GM23338 (cell line): ENCODE measurements around the gene AP3B2. TPM values are rescaled to one million over a fixed set of nuclear protein-coding genes. Genes with fewer than 3 reads are reported as not detected.

ENCODE experiments used
- ATAC-seq: fragments of 200-7000 bp; cut with Tn5 transposase; 3 replicates; pipeline ENCODE4 v1.9.1; 2020
- DNase-seq: peaks from one replicate; pipeline ENCODE4 v3.0.0-alpha.2; 2015; ENCODE audit warnings: low spot score
- H2AFZ ChIP-seq: fragments of 200-600 bp; sonication (generic); 2 replicates; pipeline ENCODE4 v1.8.0; 2016; ENCODE audit warnings: antibody characterized with exemption, mild to moderate bottlenecking, moderate library complexity
- H3F3A ChIP-seq: fragments of 200-600 bp; sonication (generic); replicated peaks from 2 replicates; pipeline ENCODE4 v1.8.0; 2017; ENCODE audit warnings: antibody characterized with exemption, mixed run types, low read depth
- H3K27ac ChIP-seq: fragments of 200-600 bp; sonication (generic); 2 replicates; pipeline ENCODE4 v1.6.1; 2016; ENCODE audit warnings: low read depth
- H3K27me3 ChIP-seq: fragments of 200-600 bp; sonication (generic); 2 replicates; pipeline ENCODE4 v1.8.0; 2016; ENCODE audit warnings: mild to moderate bottlenecking, mixed run types, moderate library complexity; ENCODE audit not compliant: insufficient read depth
- H3K36me3 ChIP-seq: fragments of 200-600 bp; sonication (generic); 2 replicates; pipeline ENCODE4 v1.8.0; 2016; ENCODE audit warnings: mild to moderate bottlenecking; ENCODE audit not compliant: insufficient read depth
- H3K4me1 ChIP-seq: fragments of 200-600 bp; sonication (generic); 2 replicates; pipeline ENCODE4 v1.8.0; 2016; ENCODE audit warnings: mild to moderate bottlenecking, moderate library complexity; ENCODE audit not compliant: insufficient read depth
- H3K4me2 ChIP-seq: fragments of 200-600 bp; sonication (generic); 2 replicates; pipeline ENCODE4 v1.7.1; 2017; ENCODE audit warnings: mixed run types
- H3K4me3 ChIP-seq: fragments of 200-600 bp; sonication (generic); 2 replicates; pipeline ENCODE4 v1.6.1; 2016; ENCODE audit warnings: mixed run types
- H3K79me2 ChIP-seq: fragments of 200-600 bp; sonication (generic); replicated peaks from 2 replicates; pipeline ENCODE4 v1.8.0; 2017; ENCODE audit warnings: mild to moderate bottlenecking; ENCODE audit not compliant: insufficient read depth
- H3K9me2 ChIP-seq: fragments of 200-600 bp; sonication (generic); 2 replicates; pipeline ENCODE4 v1.8.0; 2017; ENCODE audit not compliant: insufficient read depth
- H4K20me1 ChIP-seq: fragments of 200-600 bp; sonication (generic); replicated peaks from 2 replicates; pipeline ENCODE4 v1.8.0; 2017; ENCODE audit warnings: mild to moderate bottlenecking; ENCODE audit not compliant: insufficient read depth
- H3K27ac Mint-ChIP-seq: 2 replicates; pipeline ENCODE4 v1.8.0; 2020; ENCODE audit warnings: inconsistent platforms, mild to moderate bottlenecking, moderate library complexity, mixed read lengths
- H3K27me3 Mint-ChIP-seq: 3 replicates; pipeline ENCODE4 v1.8.0; 2022; ENCODE audit warnings: low read depth, mild to moderate bottlenecking, moderate library complexity, mixed read lengths, inconsistent platforms; ENCODE audit not compliant: insufficient read depth, poor library complexity
- H3K36me3 Mint-ChIP-seq: 3 replicates; pipeline ENCODE4 v1.8.0; 2021; ENCODE audit warnings: low read depth, mild to moderate bottlenecking, inconsistent platforms, moderate library complexity, mixed read lengths
- H3K4me1 Mint-ChIP-seq: 3 replicates; pipeline ENCODE4 v1.8.0; 2020; ENCODE audit warnings: mild to moderate bottlenecking, inconsistent platforms, mixed read lengths
- H3K4me3 Mint-ChIP-seq: 3 replicates; pipeline ENCODE4 v1.8.0; 2021; ENCODE audit warnings: moderate library complexity, mild to moderate bottlenecking, inconsistent platforms, mixed read lengths
- H3K9me3 Mint-ChIP-seq: 3 replicates; pipeline ENCODE4 v1.8.0; 2020; ENCODE audit warnings: moderate library complexity, mild to moderate bottlenecking, inconsistent platforms, mixed read lengths
- CREB1 ChIP-seq: fragments of 250-450 bp; sonication (Bioruptor Pico); IDR thresholded peaks from 2 replicates; pipeline ENCODE4 v1.5.0; 2020; ENCODE audit warnings: low read depth, mild to moderate bottlenecking, moderate library complexity
- EZH2 ChIP-seq: fragments of 200-600 bp; sonication (generic); IDR thresholded peaks from one replicate; pipeline ENCODE4 v1.8.0; 2017; ENCODE audit warnings: antibody characterized with exemption, mild to moderate bottlenecking, low read depth; ENCODE audit not compliant: unreplicated experiment
- EZH2phosphoT487 ChIP-seq: fragments of 200-600 bp; sonication (generic); IDR thresholded peaks from one replicate; pipeline ENCODE4 v1.8.1; 2018; ENCODE audit warnings: antibody characterized with exemption; ENCODE audit not compliant: unreplicated experiment
- JUNB ChIP-seq: IDR thresholded peaks from one replicate; pipeline ENCODE4 v1.6.1; 2016; ENCODE audit warnings: antibody characterized with exemption; ENCODE audit not compliant: unreplicated experiment
- POLR2AphosphoS5 ChIP-seq: IDR thresholded peaks from 2 replicates; pipeline ENCODE4 v1.6.1; 2016; ENCODE audit warnings: antibody characterized with exemption, low read depth
- ZNF114 ChIP-seq: fragments of 250-450 bp; sonication (Bioruptor Pico); IDR thresholded peaks from 2 replicates; pipeline ENCODE4 v1.5.0; 2020; ENCODE audit warnings: mild to moderate bottlenecking, moderate library complexity
- polyA plus RNA-seq: library from polyadenylated mRNA; unstranded; fragments of >200 nt; fragmentation: Nextera tagmentation; extraction: Ambion mirVana; gene quantifications from 2 replicates; pipeline ENCODE4 v1.2.1, GENCODE V29; 2016
- total RNA-seq: library from RNA; depleted of rRNA; stranded (reverse); fragments of >200 nt; shearing (Covaris generic); gene quantifications from 2 replicates; pipeline ENCODE4 v1.2.3, GENCODE V29; 2014
- TF ChIP-seq, protein P1 (sequence below): fragments of 250-450 bp; sonication (Bioruptor Pico); IDR thresholded peaks from 2 replicates; pipeline ENCODE4 v1.5.0; 2020; ENCODE audit warnings: mild to moderate bottlenecking, moderate library complexity
- TF ChIP-seq, protein P2 (sequence below): IDR thresholded peaks from 2 replicates; pipeline ENCODE4 v1.6.1; 2016; ENCODE audit warnings: antibody characterized with exemption

Gene AP3B2
- total and polyA plus RNA-seq, 2 experiments from 2014 or later, result 9.5 to 19.2 TPM

- TF ChIP-seq, protein P1, sequence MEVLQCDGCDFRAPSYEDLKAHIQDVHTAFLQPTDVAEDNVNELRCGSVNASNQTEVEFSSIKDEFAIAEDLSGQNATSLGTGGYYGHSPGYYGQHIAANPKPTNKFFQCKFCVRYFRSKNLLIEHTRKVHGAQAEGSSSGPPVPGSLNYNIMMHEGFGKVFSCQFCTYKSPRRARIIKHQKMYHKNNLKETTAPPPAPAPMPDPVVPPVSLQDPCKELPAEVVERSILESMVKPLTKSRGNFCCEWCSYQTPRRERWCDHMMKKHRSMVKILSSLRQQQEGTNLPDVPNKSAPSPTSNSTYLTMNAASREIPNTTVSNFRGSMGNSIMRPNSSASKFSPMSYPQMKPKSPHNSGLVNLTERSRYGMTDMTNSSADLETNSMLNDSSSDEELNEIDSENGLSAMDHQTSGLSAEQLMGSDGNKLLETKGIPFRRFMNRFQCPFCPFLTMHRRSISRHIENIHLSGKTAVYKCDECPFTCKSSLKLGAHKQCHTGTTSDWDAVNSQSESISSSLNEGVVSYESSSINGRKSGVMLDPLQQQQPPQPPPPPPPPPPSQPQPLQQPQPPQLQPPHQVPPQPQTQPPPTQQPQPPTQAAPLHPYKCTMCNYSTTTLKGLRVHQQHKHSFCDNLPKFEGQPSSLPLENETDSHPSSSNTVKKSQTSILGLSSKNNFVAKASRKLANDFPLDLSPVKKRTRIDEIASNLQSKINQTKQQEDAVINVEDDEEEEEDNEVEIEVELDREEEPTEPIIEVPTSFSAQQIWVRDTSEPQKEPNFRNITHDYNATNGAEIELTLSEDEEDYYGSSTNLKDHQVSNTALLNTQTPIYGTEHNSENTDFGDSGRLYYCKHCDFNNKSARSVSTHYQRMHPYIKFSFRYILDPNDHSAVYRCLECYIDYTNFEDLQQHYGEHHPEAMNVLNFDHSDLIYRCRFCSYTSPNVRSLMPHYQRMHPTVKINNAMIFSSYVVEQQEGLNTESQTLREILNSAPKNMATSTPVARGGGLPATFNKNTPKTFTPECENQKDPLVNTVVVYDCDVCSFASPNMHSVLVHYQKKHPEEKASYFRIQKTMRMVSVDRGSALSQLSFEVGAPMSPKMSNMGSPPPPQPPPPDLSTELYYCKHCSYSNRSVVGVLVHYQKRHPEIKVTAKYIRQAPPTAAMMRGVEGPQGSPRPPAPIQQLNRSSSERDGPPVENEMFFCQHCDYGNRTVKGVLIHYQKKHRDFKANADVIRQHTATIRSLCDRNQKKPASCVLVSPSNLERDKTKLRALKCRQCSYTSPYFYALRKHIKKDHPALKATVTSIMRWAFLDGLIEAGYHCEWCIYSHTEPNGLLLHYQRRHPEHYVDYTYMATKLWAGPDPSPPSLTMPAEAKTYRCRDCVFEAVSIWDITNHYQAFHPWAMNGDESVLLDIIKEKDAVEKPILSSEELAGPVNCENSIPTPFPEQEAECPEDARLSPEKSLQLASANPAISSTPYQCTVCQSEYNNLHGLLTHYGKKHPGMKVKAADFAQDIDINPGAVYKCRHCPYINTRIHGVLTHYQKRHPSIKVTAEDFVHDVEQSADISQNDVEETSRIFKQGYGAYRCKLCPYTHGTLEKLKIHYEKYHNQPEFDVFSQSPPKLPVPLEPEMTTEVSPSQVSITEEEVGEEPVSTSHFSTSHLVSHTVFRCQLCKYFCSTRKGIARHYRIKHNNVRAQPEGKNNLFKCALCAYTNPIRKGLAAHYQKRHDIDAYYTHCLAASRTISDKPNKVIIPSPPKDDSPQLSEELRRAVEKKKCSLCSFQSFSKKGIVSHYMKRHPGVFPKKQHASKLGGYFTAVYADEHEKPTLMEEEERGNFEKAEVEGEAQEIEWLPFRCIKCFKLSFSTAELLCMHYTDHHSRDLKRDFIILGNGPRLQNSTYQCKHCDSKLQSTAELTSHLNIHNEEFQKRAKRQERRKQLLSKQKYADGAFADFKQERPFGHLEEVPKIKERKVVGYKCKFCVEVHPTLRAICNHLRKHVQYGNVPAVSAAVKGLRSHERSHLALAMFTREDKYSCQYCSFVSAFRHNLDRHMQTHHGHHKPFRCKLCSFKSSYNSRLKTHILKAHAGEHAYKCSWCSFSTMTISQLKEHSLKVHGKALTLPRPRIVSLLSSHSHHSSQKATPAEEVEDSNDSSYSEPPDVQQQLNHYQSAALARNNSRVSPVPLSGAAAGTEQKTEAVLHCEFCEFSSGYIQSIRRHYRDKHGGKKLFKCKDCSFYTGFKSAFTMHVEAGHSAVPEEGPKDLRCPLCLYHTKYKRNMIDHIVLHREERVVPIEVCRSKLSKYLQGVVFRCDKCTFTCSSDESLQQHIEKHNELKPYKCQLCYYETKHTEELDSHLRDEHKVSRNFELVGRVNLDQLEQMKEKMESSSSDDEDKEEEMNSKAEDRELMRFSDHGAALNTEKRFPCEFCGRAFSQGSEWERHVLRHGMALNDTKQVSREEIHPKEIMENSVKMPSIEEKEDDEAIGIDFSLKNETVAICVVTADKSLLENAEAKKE (CRISPR knock-in tag), result no peak
- TF ChIP-seq EZH2 (no peak), ZNF114 (no peak), POLR2AphosphoS5 (no peak), EZH2phosphoT487 (no peak), CREB1 (no peak), JUNB (no peak)
Measured at GRCh38 chr15:82655606-82656005, 54.1 kb downstream of the AP3B2 start (continued).

GRCh38 chr15:82653483-82654168 is 56.0 kb downstream of the AP3B2 start:
- Histone ChIP-seq H3K4me3 (no peak overlapping the region), H4K20me1 (no peaks in the 10 kb centered on the region), H3K9me2 (no peaks in the 10 kb centered on the region), H3F3A (peaks cover 5% of the 10 kb centered on the region; the same call in 1 of the 2 replicates), H3K4me1 (peaks cover 4% of the 10 kb centered on the region; the same call in 1 of the 2 replicates), H3K27ac (no peak overlapping the region), H3K4me2 (no peak overlapping the region), H2AFZ (no peak overlapping the region), H3K36me3 (no peaks in the 10 kb centered on the region), H3K79me2 (no peaks in the 10 kb centered on the region), H3K27me3 (peaks cover 19% of the 10 kb centered on the region)
- Mint-ChIP-seq H3K9me3 (no peaks in the 10 kb centered on the region), H3K4me1 (no peaks in the 10 kb centered on the region; the same call in 1 of the 3 replicates), H3K27me3 (peaks cover 21% of the 10 kb centered on the region), H3K36me3 (no peaks in the 10 kb centered on the region), H3K4me3 (no peak overlapping the region), H3K27ac (no peak overlapping the region)
- no peak for DNase-seq
- ATAC-seq, result no peak
- TF ChIP-seq, protein P1 (CRISPR knock-in tag), result no peak
- TF ChIP-seq EZH2 (no peak), ZNF114 (no peak)
- TF ChIP-seq, protein P2, sequence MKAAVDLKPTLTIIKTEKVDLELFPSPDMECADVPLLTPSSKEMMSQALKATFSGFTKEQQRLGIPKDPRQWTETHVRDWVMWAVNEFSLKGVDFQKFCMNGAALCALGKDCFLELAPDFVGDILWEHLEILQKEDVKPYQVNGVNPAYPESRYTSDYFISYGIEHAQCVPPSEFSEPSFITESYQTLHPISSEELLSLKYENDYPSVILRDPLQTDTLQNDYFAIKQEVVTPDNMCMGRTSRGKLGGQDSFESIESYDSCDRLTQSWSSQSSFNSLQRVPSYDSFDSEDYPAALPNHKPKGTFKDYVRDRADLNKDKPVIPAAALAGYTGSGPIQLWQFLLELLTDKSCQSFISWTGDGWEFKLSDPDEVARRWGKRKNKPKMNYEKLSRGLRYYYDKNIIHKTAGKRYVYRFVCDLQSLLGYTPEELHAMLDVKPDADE, result no peak
